Neural cell (in vitro differentiated cells): ENCODE data around the gene CTU1. TPM values are rescaled to one million over a fixed set of nuclear protein-coding genes. Genes with fewer than 3 reads are reported as not detected.

Experiments used
- H2AFZ ChIP-seq: fragments of 200-600, 300-800 bp; sonication (generic), shearing (Covaris generic); 2 replicates; pipeline ENCODE4 v1.6.0; 2014; ENCODE audit warnings: low read depth, mild to moderate bottlenecking, antibody characterized with exemption, low read length, moderate library complexity
- H3F3A ChIP-seq: fragments of 200-600 bp; shearing (Covaris generic); 2 replicates; pipeline ENCODE4 v1.6.1; 2016; ENCODE audit warnings: mild to moderate bottlenecking, moderate library complexity, mixed read lengths, antibody characterized with exemption, low read length; ENCODE audit not compliant: insufficient read depth, poor library complexity, severe bottlenecking
- H3K27ac ChIP-seq: fragments of 200-600, 300-800 bp; sonication (generic), shearing (Covaris generic); 2 replicates; pipeline ENCODE4 v1.5.1; 2014; ENCODE audit warnings: mild to moderate bottlenecking, low read length, moderate library complexity
- H3K27me3 ChIP-seq: fragments of 300-800, 200-600 bp; sonication (generic), shearing (Covaris generic); 2 replicates; pipeline ENCODE4 v1.6.0; 2014; ENCODE audit warnings: mild to moderate bottlenecking, low read depth, low read length, moderate library complexity; ENCODE audit not compliant: insufficient read depth
- H3K36me3 ChIP-seq: fragments of 300-800, 200-600 bp; sonication (generic), shearing (Covaris generic); 2 replicates; pipeline ENCODE4 v1.5.1; 2014; ENCODE audit warnings: mild to moderate bottlenecking, antibody characterized with exemption, low read length, moderate library complexity; ENCODE audit not compliant: insufficient read depth
- H3K4me2 ChIP-seq: fragments of 300-800, 200-600 bp; sonication (generic), shearing (Covaris generic); 2 replicates; pipeline ENCODE4 v1.6.0; 2014; ENCODE audit warnings: mild to moderate bottlenecking, low read length
- H3K4me3 ChIP-seq: fragments of 300-800, 200-600 bp; sonication (generic), shearing (Covaris generic); 2 replicates; pipeline ENCODE4 v1.5.1; 2014; ENCODE audit warnings: mild to moderate bottlenecking, low read length, moderate library complexity
- H3K79me2 ChIP-seq: fragments of 200-600 bp; shearing (Covaris generic); replicated peaks from 2 replicates; pipeline ENCODE4 v1.6.0; 2014; ENCODE audit warnings: mild to moderate bottlenecking, low read length, moderate library complexity; ENCODE audit not compliant: insufficient read depth
- H3K9ac ChIP-seq: fragments of 300-800, 200-600 bp; sonication (generic), shearing (Covaris generic); 2 replicates; pipeline ENCODE4 v1.6.1; 2016; ENCODE audit warnings: mild to moderate bottlenecking, low read length, mixed read lengths
- H3K9me2 ChIP-seq: fragments of 200-600 bp; shearing (Covaris generic); 2 replicates; pipeline ENCODE4 v1.6.1; 2016; ENCODE audit warnings: mild to moderate bottlenecking, low read length, mixed read lengths; ENCODE audit not compliant: insufficient read depth
- H3K9me3 ChIP-seq: fragments of 200-600, 300-800 bp; sonication (generic), shearing (Covaris generic); 2 replicates; pipeline ENCODE4 v1.6.1; 2016; ENCODE audit warnings: mild to moderate bottlenecking, mixed run types, low read length, moderate library complexity, mixed read lengths
- H4K20me1 ChIP-seq: fragments of 200-600 bp; shearing (Covaris generic); 2 replicates; pipeline ENCODE4 v1.6.1; 2016; ENCODE audit warnings: mild to moderate bottlenecking, mixed run types; ENCODE audit not compliant: insufficient read depth
- CTCF ChIP-seq: fragments of 450-650 bp; IDR thresholded peaks from 2 replicates; pipeline ENCODE4 v1.5.1; 2014; ENCODE audit warnings: antibody characterized with exemption, mild to moderate bottlenecking, moderate library complexity; ENCODE audit not compliant: poor library complexity, severe bottlenecking
- EP300 ChIP-seq: fragments of 450-650 bp; conservative IDR thresholded peaks from 2 replicates; pipeline ENCODE4 v1.6.1; 2014; ENCODE audit warnings: antibody characterized with exemption, mild to moderate bottlenecking, moderate library complexity; ENCODE audit not compliant: poor library complexity, severe bottlenecking
- EZH2 ChIP-seq: fragments of 200-600, 300-800 bp; shearing (Covaris generic), sonication (generic); IDR thresholded peaks from 2 replicates; pipeline ENCODE4 v1.6.1; 2014; ENCODE audit warnings: antibody characterized with exemption, low read length, borderline replicate concordance, mild to moderate bottlenecking; ENCODE audit not compliant: insufficient read depth, poor library complexity, severe bottlenecking
- MXI1 ChIP-seq: fragments of 450-650 bp; conservative IDR thresholded peaks from 2 replicates; pipeline ENCODE4 v1.6.1; 2014; ENCODE audit warnings: antibody characterized with exemption, mild to moderate bottlenecking; ENCODE audit not compliant: poor library complexity, severe bottlenecking
- POLR2AphosphoS5 ChIP-seq: IDR thresholded peaks from 2 replicates; pipeline ENCODE4 v1.6.1; 2012
- RAD21 ChIP-seq: fragments of 450-650 bp; conservative IDR thresholded peaks from 2 replicates; pipeline ENCODE4 v1.6.1; 2014; ENCODE audit warnings: antibody characterized with exemption, mild to moderate bottlenecking, moderate library complexity
- SMC3 ChIP-seq: fragments of 450-650 bp; conservative IDR thresholded peaks from 2 replicates; pipeline ENCODE4 v1.6.1; 2014; ENCODE audit warnings: antibody characterized with exemption, mild to moderate bottlenecking, moderate library complexity; ENCODE audit not compliant: poor library complexity
- TAF1 ChIP-seq: IDR thresholded peaks from 2 replicates; pipeline ENCODE4 v1.6.1; 2012; ENCODE audit warnings: low read depth
- polyA plus RNA-seq: library from polyadenylated mRNA; depleted of rRNA; stranded (reverse); fragments of >200 nt; gene quantifications from 2 replicates; pipeline ENCODE4 v1.2.3, GENCODE V29; 2014
- TF ChIP-seq, protein P1 (sequence below): IDR thresholded peaks from 2 replicates; pipeline ENCODE4 v1.6.1; 2012; ENCODE audit warnings: borderline replicate concordance

Gene CTU1
- polyA plus RNA-seq, 1 donor from 2014 or later = 12.6 TPM

GRCh38 chr19:51108805-51109146 lies 567 bp upstream of the CTU1 start:
- peak; percentile 31 for TF ChIP-seq EP300
- peak; percentile 1 for TF ChIP-seq POLR2AphosphoS5
- peak; percentile 8 for TF ChIP-seq RAD21
- no peak for TF ChIP-seq EZH2
- H3K9ac ChIP-seq = peak overlapping the region; percentile 65
- H2AFZ ChIP-seq = peak overlapping the region; percentile 88
- H3K79me2 ChIP-seq = peaks cover 7% of the 10 kb centered on the region
- H4K20me1 ChIP-seq = no peaks in the 10 kb centered on the region
- no peaks in the 10 kb centered on the region for H3F3A ChIP-seq
- H3K36me3 ChIP-seq = no peaks in the 10 kb centered on the region
- H3K9me2 ChIP-seq = no peaks in the 10 kb centered on the region
- H3K9me3 ChIP-seq = no peaks in the 10 kb centered on the region
- H3K4me3 ChIP-seq = peak overlapping the region; percentile 88
- H3K27me3 ChIP-seq = no peaks in the 10 kb centered on the region
- peak overlapping the region; percentile 72 for H3K4me2 ChIP-seq
- H3K27ac ChIP-seq = peak overlapping the region; percentile 81

DNA sequence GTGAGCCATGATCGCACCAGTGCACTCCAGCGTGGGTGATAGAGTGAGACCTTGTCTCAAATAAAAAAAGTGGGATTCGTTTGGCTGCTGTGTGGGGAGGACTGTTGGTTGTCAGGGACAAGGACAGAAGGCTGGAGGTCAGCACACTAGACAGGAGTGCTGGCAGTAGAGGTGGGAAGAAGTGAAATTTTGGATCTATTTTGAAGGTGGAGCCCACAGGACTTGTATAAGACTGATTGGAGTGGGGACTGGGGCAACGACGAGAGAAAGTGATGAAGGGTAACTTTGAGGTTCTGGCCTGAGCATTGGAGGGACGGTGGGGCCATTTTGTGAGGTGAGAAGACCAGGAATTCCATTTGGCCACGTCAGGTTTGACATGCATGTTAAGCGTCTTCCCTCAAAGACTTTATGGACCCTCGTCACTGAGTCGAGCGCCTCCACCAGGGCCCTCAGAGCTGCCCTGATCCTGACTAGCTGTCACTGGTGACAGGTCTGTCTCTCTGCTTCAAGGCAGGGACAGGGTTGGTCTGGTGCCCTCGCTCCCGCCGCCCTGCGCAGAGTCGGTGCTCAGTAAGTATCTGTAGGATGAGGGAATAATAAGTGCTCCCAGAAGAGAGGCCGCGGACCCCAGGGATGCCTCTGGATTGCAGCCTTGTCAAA lies 673 bp downstream of the CTU1 start:
- H3K9ac ChIP-seq = peak overlapping the region; percentile 76
- H3K4me3 ChIP-seq = peak overlapping the region; percentile 88
- H3K9me3 ChIP-seq = no peaks in the 10 kb centered on the region
- TF ChIP-seq, protein P1, sequence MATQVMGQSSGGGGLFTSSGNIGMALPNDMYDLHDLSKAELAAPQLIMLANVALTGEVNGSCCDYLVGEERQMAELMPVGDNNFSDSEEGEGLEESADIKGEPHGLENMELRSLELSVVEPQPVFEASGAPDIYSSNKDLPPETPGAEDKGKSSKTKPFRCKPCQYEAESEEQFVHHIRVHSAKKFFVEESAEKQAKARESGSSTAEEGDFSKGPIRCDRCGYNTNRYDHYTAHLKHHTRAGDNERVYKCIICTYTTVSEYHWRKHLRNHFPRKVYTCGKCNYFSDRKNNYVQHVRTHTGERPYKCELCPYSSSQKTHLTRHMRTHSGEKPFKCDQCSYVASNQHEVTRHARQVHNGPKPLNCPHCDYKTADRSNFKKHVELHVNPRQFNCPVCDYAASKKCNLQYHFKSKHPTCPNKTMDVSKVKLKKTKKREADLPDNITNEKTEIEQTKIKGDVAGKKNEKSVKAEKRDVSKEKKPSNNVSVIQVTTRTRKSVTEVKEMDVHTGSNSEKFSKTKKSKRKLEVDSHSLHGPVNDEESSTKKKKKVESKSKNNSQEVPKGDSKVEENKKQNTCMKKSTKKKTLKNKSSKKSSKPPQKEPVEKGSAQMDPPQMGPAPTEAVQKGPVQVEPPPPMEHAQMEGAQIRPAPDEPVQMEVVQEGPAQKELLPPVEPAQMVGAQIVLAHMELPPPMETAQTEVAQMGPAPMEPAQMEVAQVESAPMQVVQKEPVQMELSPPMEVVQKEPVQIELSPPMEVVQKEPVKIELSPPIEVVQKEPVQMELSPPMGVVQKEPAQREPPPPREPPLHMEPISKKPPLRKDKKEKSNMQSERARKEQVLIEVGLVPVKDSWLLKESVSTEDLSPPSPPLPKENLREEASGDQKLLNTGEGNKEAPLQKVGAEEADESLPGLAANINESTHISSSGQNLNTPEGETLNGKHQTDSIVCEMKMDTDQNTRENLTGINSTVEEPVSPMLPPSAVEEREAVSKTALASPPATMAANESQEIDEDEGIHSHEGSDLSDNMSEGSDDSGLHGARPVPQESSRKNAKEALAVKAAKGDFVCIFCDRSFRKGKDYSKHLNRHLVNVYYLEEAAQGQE = no peak
- peak overlapping the region; percentile 36 for H3K27ac ChIP-seq
- H3K27me3 ChIP-seq = no peaks in the 10 kb centered on the region
- H3F3A ChIP-seq = no peaks in the 10 kb centered on the region
- no peaks in the 10 kb centered on the region for H4K20me1 ChIP-seq
- H3K9me2 ChIP-seq = no peaks in the 10 kb centered on the region
- peak overlapping the region; percentile 62 for H2AFZ ChIP-seq
- no peaks in the 10 kb centered on the region for H3K36me3 ChIP-seq
- peaks cover 7% of the 10 kb centered on the region for H3K79me2 ChIP-seq
- peak overlapping the region; percentile 83 for H3K4me2 ChIP-seq

- Histone ChIP-seq H3K4me2 (no peak overlapping the region), H3K9me3 (no peaks in the 10 kb centered on the region), H3K36me3 (no peaks in the 10 kb centered on the region), H3F3A (no peaks in the 10 kb centered on the region), H3K4me3 (no peak overlapping the region), H4K20me1 (no peaks in the 10 kb centered on the region), H3K9me2 (no peaks in the 10 kb centered on the region), H3K79me2 (peaks cover 7% of the 10 kb centered on the region), H3K27ac (no peak overlapping the region), H3K9ac (no peak overlapping the region), H2AFZ (no peak overlapping the region), H3K27me3 (no peaks in the 10 kb centered on the region)
- TF ChIP-seq MXI1 = no peak
- TF ChIP-seq, protein P1 = no peak
- TF ChIP-seq TAF1 = no peak
- no peak for TF ChIP-seq RAD21
- TF ChIP-seq POLR2AphosphoS5 = no peak
- TF ChIP-seq CTCF = no peak
- TF ChIP-seq SMC3 = no peak
- TF ChIP-seq EP300 = no peak
- no peak for TF ChIP-seq EZH2
These were observed 4.3 kb downstream of the CTU1 start for GRCh38 chr19:51103926-51104341.
